HTR-8/SVneo (cell line): ENCODE data around the gene C2orf74.
A peak's percentile ranks its signal among the peaks of the same experiment; 100 is the strongest.
"Not testable (repeated sequence)": the region's sequence is repeated elsewhere in the genome, so short reads cannot be mapped to it uniquely, and the experiment has no call there.

Experiments used
- DNase-seq: peaks from one replicate; pipeline ENCODE4 v3.0.0; 2011; ENCODE audit warnings: low spot score, mixed read lengths; ENCODE audit not compliant: insufficient read length
- FAIRE-seq: peaks from 2 replicates; lab custom pipeline; 2011; peaks lifted over from hg19 to GRCh38; lab: Jason Lieb, UNC

The C2orf74 gene

DNA sequence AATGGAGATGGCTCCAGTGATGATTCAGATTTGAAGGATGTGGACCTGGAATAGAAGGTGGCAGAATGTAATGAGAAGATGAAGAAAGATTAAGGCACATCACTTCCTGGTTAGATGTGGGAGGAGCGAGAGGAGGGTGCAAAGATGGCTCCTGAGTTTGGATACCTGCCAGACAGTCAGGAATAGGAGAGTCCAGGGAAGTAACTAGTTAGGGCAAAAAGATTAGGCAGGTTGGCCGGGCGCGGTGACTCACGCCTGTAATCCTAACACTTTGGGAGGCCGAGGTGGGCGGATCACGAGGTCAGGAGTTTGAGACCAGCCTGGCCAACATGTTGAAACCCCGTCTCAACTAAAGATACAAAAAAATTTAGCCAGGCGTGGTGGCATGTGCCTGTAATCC, 5.6 kb downstream of the C2orf74 start:
- DNase-seq (no peak), FAIRE-seq (no peak)

DNA sequence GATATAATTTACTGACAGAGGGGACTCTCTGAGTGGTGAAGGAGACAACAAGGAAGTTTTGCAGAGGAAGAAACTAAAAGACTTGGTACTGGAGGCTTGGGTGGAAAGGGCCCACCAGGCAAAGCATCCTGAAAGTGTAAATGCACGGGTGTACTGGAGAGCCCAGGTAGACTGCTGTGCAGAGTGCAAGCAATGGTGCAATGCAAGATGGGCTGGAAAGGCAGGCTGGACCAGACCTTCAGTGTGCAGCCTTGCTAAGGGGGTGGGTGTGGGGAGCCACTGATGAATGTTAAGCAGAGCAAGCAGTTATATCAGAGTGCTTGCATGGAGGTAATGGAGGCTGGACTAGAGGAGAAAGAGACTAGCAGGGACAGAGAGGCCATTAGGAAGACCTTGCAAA, 10.7 kb downstream of the C2orf74 start:
- FAIRE-seq, result no peak

DNA sequence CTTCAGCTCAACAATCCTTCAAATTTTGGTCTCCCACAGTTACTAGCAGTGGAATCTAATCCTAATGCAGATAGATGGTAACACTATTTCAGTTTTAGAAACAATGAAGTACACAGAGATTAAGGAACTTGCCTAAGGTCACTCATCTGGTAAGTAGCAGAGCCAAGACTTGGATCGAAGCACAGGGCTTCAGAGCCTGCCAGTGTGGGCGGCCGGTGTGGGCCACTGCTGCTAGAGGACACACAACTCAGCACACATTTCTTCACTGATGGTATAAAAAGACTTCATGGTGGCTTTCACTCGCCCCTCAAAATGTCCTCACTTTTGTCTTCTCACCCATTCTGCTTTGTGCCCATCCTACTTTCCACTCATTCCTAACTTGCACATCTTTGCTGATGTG, 11.1 kb downstream of the C2orf74 start:
- FAIRE-seq, result no peak
- DNase-seq, result no peak

More for the DNA sequence above, 10.7 kb downstream of the C2orf74 start:
- no peak for DNase-seq

DNA sequence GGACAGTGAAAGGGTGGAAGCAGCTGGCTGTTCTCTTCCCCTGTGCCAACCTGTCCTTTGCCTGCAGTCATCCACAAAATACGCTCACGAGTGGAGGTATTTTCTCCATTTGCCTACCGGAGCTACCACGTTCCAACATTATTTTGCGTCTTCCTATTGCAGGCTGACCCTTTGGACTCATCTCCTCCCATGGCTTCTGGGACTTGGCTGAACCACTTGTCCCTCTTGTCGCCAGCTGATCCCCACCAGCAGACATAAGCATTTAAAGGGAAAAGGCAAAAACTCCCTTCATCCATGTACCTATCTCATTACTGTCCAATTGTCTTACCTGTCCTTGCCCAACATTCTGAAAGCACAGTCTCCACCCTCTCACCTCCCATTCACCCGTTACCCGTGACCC, 13.0 kb downstream of the C2orf74 start:
- FAIRE-seq (no peak), DNase-seq (no peak)

DNA sequence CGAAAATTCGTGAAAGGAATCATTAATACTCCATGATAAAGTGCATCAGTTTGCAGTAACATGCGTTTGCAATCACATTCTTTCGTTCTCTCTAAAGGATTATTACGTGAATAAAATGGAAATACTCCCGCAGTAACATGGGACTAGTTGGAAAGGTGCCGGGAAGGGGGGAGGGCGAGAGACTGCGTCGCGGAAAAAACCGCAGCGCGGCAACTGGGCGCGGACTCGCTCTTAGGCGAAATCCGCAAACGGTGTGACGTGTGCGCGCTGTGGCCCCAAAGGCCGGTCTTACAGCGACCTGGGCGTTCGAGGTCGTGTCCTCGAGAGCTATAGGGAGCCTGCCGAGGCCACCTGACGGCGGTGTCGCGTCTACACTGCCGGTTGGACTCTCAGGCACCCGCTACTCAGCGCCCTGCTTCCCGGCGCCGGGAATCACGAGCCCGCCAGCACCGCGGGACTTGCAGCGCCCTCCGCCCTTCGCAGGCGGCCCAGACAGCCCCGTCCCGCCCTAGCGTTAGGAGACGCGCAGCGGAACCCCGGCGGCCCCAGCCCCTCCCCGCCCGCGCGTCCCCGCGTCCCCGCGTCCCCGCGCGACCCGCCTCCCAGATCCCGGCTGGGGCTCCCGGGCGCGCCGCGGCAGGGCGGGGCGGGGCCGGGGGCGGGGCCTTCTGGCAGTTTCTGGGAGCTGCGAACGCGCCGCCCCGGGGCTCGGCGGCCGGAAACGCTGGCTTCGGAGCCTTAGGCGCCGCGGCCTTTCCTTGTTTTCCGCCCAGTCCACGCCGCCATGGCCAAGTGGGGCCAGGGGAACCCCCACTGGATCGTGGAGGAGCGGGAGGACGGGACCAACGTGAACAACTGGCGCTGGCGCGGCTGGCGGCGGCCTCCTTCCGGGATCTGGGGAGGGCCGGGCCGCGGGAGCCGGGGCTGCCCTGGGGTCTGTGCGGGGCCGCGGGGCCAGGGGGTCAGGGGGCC, 15.1 kb downstream of the C2orf74 start:
- FAIRE-seq, result peak; percentile 36

DNA sequence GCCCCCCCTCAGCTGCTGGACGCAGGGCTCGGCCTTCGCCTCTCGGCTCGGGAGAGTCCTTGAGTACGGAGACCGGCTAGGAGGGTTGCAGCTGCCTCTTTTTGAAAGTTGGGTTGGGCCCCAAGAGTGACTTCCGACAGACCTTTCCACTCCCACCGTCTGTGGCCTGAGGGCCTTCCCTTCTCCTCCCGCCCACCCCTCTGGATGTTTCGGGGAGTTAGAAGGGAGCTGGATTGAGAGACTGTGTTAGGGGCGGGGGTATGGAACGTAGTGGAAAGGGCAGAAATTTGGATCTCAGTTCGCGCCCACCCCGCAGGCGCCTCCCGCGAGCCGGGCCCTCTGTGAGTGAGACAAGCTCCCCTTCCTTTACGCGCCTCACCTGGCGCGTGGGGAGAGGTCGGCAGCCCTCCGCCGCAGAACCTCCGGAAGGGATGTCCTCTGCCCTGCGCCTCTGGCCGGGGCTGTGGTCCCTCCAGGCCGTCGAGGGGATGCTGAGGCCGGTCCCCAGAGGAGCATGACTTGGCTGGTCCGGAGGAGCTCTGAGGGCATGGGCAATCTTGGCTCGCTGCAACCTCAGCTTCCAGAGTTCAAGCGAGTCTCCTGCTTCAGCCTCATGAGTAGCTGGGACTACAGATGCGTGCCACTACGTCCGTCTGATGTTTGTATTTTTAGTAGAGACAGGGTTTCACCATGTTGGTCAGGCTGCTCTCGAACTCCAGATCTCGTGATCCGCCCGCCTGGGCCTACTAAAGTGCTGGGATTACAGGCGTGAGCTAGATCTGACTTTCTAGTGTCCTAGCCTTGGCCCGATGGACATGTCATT, 15.9 kb downstream of the C2orf74 start:
- peak; percentile 4 for FAIRE-seq
- peak; percentile 25 for DNase-seq

More for the DNA sequence above, 15.1 kb downstream of the C2orf74 start:
- peak; percentile 99 for DNase-seq

DNA sequence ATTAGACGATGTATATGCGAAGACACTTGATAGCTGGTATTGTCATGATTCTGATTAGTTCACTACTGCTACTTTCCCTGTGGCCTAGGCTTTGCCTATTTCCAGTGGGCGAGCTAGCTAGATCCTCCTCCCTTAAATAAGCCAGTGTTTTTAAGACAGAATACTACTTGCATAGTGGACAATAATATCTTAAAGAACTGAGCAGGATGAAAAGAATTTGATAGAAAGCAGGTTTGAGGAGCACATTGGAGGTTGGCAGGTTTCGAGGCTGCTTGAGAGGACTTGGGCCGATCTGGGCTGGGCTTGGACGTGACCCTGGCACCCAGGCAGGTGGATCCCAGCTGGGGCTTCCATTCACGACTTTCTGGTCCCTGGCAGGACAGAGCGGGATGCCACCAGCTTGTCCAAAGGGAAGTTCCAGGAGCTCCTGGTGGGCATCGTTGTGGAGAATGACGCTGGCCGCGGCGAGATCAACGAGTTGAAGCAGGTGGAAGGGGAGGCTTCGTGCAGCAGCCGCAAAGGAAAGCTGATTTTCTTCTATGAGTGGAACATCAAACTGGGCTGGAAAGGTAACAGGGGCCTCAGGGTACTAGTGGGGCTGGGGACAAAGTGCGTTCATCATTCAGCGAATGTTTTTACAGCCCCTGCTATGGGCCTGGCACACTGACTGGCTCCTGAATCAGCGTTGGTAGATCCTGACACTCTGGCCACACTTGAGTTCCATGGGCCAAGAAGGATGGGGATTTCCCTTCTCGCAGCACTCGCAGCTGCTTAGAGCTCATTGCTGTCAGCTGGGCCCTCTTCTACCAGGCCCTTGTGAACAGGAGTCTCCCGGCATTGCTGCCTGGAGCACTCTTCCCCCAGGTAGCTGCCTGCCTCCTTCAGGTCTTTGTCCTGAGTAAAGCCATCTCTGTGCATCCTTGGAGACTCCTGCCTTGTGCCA, 16.9 kb downstream of the C2orf74 start:
- no peak for DNase-seq
- no peak for FAIRE-seq

DNA sequence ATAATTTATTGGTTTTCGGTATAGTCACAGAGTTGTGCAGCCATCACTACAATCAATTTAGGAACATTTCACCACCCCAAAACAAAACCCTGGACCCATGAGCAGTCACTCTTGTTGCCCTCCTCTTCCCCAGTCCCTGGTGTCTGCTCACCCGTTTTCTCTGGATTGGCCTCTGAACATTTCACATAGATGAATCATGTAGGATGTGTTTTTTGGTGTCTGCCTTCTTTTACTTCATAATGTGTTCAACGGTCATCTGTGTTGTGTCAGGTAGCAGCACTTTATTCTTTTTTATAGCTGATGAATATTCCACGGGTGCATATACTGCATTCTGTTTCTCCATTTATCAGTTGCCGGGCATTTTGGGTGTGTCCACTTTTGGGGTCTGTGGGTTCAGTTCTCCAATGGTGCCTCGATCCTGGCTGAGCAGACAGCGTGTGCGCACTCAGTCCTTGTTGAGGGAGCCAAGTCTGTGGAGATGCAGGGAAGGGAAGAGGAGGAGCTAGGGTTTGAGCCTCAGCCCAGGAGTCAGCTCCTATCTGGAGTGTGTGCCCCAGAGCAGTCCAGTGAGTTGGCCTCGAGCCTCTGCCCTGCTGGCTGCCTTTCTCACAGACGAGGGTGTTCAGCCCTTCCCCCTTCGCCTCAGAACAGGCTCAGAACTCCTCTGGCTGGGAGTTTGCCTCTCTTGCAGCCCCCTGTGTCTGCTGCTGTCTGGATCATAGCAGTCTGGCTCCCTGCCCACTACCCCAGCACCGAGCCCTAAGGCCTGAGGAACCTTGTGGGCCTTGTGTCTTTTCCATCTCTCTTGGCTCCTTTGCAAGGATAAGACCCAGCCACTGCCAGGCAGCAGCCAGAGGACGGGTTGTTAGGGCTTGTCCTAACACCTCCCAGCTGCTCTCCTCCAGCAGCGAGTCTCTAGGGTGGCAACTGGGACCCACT, 18.0 kb downstream of the C2orf74 start:
- FAIRE-seq (no peak), DNase-seq (no peak)

DNA sequence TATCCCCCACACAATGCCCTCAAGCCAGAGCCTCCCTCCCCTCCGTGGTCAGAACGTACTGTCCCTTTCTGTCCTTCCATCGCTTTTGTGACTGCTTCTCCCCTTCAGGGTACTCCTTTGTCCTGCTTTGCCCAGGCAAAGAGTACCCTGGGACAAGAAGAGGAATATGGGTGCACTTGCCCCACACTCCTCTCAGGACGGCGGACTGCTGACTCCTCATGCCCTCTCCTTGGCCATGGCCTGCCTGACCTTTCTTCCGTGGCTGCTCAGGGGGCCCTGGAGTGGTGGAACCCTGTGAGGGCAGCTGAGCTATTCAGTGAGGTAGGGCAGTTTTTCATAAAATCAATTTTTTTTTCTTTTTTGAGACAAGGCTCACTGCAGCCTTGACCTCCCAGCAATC, 18.7 kb downstream of the C2orf74 start:
- DNase-seq, result no peak
- no peak for FAIRE-seq

DNA sequence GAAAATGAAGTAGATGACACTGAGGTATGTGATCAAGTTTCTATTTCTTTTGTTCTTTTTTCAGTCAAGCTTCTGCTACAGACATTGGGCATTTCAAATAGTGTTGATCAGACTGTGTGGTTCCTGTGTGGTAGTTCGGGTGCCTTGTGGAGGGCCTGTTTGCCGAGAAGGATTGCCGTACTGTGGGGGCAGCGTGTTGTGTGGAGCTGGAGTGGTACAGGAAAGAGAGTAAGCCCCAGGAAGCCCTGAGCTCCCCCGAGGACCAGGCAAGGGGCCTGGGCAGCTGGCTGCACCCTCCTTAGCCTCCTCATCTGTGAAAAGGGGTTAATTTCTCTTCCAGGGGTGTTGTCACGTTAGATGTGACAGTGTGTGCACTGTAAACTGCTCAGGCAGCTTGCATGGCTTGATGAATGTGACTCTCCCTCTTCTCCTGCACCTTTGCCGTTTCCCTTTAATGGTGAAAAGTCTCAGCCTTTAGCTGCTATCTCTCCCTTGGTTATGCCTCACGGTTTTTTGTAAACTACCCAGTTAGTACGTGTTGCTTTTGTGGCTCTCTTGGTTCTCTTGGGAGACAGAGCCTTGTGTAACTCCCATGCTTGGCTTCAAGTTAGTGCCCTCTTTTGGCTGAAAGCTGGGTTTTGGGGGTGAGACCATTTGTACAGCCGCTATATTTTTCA, 19.5 kb downstream of the C2orf74 start:
- FAIRE-seq, result no peak

DNA sequence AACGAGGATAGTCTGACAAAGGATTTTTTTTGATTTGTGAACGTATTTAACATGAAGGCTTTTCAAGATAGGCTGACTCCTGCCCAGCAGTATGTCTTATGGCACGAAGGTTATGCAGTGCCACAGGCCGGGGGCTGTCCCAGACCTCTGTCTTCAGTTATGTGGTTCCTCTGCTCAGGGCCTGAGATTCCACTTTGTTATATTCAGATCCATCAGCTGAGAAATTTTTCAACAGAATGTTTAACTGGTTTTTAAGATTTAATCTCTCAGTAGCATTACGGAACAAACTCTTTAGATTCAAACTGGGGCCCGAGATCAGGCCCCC, 20.0 kb downstream of the C2orf74 start:
- no peak for DNase-seq
- FAIRE-seq, result no peak

More for the DNA sequence above, 19.5 kb downstream of the C2orf74 start:
- no peak for DNase-seq

DNA sequence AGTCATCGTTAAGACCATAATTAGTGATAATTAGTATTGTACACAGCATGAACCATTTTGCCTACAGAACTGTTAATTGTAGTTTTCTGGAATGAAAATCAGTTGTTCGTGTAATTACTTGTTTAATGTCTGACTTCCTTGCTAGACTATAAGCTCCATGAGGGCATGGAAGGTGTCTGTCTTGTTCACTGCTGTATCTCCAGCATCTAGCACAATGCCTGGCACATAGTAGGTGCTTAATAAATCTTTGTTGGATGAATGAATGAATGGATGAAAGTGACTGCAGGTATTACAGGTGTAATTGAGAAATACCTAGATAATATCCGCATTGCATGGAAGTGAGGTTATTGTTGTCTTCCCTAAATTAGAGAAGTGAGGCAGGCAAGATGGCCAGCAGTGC, 21.8 kb downstream of the C2orf74 start:
- no peak for FAIRE-seq
- DNase-seq, result no peak

DNA sequence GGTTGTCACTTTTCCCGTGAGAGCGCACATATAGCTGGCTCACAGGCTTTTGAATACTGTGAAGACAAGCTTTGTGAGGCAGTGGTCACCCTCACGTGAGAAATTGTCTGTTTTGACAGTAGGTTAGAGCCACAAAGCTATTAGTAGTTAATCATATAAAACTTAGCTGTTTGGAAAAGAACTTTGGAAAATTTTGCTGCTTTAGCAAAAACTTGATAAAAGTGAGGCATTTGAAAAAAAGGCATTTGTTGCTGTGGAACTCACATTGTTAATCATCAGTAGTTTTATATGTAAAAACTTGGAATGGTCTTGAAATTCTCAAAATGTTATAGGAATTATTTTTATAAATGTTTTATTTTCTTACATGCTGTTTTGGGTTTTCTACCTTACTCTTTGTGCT, 22.3 kb downstream of the C2orf74 start:
- no peak for FAIRE-seq

DNA sequence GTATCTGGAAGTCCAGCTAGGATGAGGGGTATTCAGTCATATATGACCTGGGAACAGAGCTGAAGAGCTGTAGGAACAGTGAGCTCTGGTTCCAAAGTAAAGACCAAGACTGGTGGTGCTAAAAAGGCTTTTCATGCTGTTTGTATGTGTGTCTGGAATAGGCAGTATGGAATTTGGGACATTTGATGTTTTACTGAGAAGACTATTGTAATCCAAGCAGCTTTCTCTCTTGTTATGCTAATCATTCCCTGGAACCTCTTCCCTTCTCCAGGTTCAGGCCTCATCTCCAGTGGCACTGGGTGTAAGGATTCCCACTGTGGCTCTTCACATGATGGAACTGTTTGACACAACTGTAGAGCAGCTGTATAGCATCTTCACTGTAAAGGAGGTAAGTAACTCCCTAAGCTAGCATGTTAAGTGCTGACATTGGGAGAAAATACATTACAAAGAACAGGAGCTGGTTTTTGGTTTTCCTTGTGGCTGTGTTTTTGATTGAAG, 23.3 kb downstream of the C2orf74 start:
- no peak for DNase-seq
- FAIRE-seq, result no peak

More for the DNA sequence above, 22.3 kb downstream of the C2orf74 start:
- no peak for DNase-seq

DNA sequence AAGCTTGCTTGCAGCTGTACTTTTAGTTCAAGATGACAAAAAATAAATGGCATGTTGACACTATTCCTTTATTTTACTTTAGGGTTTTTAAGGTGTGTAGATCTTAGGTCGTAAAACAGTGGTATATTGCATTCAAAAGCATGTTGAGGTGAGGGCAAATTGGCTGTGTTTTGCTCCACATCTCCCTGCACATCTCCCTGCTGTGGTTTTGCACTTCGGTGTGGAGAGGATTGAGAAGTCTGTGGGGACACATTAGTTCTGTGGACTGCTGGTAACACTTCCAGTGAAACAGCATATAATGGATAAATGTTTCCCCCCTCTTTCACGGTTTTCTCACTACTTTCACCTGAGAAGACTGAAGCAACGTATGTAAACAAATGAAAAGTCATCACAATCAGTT, 25.1 kb downstream of the C2orf74 start:
- FAIRE-seq, result no peak

DNA sequence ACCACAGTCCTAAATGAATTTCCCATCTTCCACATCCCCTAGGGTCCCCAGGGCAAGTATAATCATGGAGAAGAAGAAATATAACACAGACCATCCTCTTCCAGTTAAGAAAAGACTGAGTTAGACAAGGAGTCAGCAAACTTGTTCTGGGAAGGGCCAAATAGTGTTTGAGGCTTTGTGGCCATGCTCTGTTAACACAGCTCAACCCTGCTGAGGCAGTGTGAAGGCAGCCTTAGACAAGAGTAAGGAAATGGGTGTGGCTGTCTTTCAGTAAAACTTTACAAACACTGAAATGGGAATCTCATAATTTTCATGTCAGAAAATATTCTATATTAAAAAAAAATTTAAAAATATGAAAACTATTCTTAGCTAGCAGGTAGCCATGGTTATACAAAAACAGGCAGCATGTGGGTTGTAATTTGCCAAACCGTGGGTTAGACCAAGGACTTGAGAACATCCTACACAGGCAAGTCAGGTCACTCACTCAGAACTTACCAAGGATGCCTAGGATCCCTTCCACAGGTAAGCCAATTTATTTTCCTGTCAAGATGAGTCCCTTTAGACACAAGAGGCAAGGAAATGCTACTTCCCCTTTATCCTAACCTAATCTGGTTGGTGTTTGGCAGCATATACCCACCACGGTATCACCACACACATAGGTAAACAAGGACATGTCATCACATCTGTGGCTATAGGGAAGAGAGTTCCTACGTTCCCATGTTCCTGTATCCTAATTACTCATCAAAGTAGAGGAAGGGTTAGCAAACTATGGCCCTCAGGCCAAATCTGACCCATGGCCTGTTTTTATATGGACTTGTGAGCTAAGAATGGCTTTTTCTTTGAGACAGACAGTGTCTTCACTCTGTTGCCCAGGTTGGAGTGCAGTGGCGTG, 31.9 kb downstream of the C2orf74 start:
- FAIRE-seq, result peak; percentile 44
- no peak for DNase-seq

More for the DNA sequence above, 25.1 kb downstream of the C2orf74 start:
- DNase-seq, result no peak

DNA sequence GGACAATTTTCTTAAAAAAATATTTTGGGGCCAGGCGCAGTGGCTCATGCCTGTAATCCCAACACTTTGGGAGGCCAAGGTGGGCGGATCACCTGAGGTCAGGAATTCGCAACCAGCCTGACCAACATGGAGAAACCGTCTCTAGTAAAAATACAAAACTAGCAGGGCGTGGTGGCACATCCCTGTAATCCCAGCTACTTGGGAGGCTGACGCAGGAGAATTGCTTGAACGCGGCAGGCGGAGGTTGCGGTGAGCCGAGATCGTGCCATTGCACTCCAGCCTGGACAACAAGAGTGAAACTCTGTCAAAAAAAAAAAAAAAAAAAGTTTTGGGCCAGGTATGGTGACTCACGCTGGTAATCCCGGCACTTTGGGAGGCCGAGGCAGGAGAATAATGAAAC, 32.7 kb downstream of the C2orf74 start:
- FAIRE-seq, DNase-seq: not testable (repeated sequence)
